ENCODE measurements around the gene CDKL5. TPM values are rescaled to one million over a fixed set of nuclear protein-coding genes. Genes with fewer than 3 reads are reported as not detected.

CDKL5 gene
- polyA plus RNA-seq, 2 of the 4 experiments (the other 2 are of a cell fraction): 5.4 to 22.8 TPM

- DNase-seq (ENCODE audit: low read depth in 1 of 2, low spot score in 1 of 2) (no peak), ATAC-seq (no peak), FAIRE-seq (no peak)
- ChIA-PET POLR2A (interaction anchor here (0.7 kb wide), 1 partner anchor 9 kb away, joined by 10 read pairs; no protein-coding TSS in a partner anchor), CTCF (no interaction called here)
- no peak within 1 kb of the TSS for H3K27ac ChIP-seq
- WGBS (ENCODE audit: missing lambda C conversion rate): 90% methylated on average over 6 of the region's 10 CpGs
- H3K4me3 ChIP-seq: no peak within 1 kb of the TSS
- TF ChIP-seq PHF8 (IDR thresholded peaks at IDR 0.05; ENCODE audit: borderline replicate concordance, low read depth): no peak
- no peak for TF ChIP-seq HOXB13 (CRISPR knock-in tag; IDR thresholded peaks at IDR 0.05; ENCODE audit: low read depth)
- no peak within 1 kb of the TSS for H3K4me2 ChIP-seq
- peaks cover 13% of the 10 kb centered on the region; the same call in 2 of the 3 replicates for H3K4me1 ChIP-seq
- no peaks in the 10 kb centered on the region for H3K9me3 ChIP-seq
Measured at GRCh38 chrX:18672008-18672407, 246.6 kb downstream of the CDKL5 start, which contains the start of gene RS1. Gene RS1, minus strand, starts transcription at chrX:18672108. Its CDS starts 40 bp downstream, at chrX:18672068.

- no peaks in the 10 kb centered on the region for H3K9me3 ChIP-seq
- TF ChIP-seq, protein P1, sequence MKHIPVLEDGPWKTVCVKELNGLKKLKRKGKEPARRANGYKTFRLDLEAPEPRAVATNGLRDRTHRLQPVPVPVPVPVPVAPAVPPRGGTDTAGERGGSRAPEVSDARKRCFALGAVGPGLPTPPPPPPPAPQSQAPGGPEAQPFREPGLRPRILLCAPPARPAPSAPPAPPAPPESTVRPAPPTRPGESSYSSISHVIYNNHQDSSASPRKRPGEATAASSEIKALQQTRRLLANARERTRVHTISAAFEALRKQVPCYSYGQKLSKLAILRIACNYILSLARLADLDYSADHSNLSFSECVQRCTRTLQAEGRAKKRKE (CRISPR knock-in tag; IDR thresholded peaks at IDR 0.05; ENCODE audit: low read depth): no peak
- no peak for TF ChIP-seq BHLHE40 (IDR thresholded peaks at IDR 0.05; ENCODE audit: low read depth, low read length)
- no peak for TF ChIP-seq KDM1A (IDR thresholded peaks at IDR 0.05; ENCODE audit: low read depth)
- TF ChIP-seq GATA3 (IDR thresholded peaks at IDR 0.05; ENCODE audit: borderline replicate concordance): no peak
- no peak for TF ChIP-seq POLR2A (IDR thresholded peaks at IDR 0.05; ENCODE audit: low read length)
- no peak for TF ChIP-seq RNF2 (IDR thresholded peaks at IDR 0.05; ENCODE audit: borderline replicate concordance, low read depth)
- TF ChIP-seq, protein P2, sequence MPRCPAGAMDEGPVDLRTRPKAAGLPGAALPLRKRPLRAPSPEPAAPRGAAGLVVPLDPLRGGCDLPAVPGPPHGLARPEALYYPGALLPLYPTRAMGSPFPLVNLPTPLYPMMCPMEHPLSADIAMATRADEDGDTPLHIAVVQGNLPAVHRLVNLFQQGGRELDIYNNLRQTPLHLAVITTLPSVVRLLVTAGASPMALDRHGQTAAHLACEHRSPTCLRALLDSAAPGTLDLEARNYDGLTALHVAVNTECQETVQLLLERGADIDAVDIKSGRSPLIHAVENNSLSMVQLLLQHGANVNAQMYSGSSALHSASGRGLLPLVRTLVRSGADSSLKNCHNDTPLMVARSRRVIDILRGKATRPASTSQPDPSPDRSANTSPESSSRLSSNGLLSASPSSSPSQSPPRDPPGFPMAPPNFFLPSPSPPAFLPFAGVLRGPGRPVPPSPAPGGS (IDR thresholded peaks at IDR 0.05): no peak
- TF ChIP-seq, protein P3, sequence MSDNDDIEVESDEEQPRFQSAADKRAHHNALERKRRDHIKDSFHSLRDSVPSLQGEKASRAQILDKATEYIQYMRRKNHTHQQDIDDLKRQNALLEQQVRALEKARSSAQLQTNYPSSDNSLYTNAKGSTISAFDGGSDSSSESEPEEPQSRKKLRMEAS (IDR thresholded peaks at IDR 0.05): no peak
- TF ChIP-seq RARB (CRISPR knock-in tag; IDR thresholded peaks at IDR 0.05): no peak
- no peak for TF ChIP-seq PHF8 (IDR thresholded peaks at IDR 0.05; ENCODE audit: borderline replicate concordance, low read depth)
- under 1% methylated on average over 19 of the region's 19 CpGs for WGBS (ENCODE audit: missing lambda C conversion rate)
- peak overlapping the region; percentile 73 for H3K4me3 ChIP-seq
- ATAC-seq (peak; percentile 74 to 83), FAIRE-seq (no peak), DNase-seq (ENCODE audit: low read depth in 1 of 2, low spot score in 1 of 2) (peak in 1 of 2 experiments; percentile 30)
- ChIA-PET POLR2A (no interaction called here), CTCF (no interaction called here)
- peaks cover 13% of the 10 kb centered on the region; the same call in 2 of the 3 replicates for H3K4me1 ChIP-seq
- H3K27ac ChIP-seq: peak overlapping the region; percentile 96 to 97
- H3K4me2 ChIP-seq: peak overlapping the region; percentile 84
Measured at GRCh38 chrX:18674417-18674787, 249.0 kb downstream of the CDKL5 start.

GRCh38 chrX:18674788-18675735 lies 249.7 kb downstream of the CDKL5 start:
- peak overlapping the region; percentile 89 for H3K4me2 ChIP-seq
- FAIRE-seq: peak; percentile 81
- peak; percentile 91 to 92 for ATAC-seq
- 3% methylated on average over 16 of the region's 74 CpGs for WGBS (ENCODE audit: missing lambda C conversion rate)
- peaks cover 13% of the 10 kb centered on the region; the same call in 2 of the 3 replicates for H3K4me1 ChIP-seq
- peak overlapping the region; percentile 96 to 97 for H3K27ac ChIP-seq
- POLR2A ChIA-PET: interaction anchor here (1.0 kb wide), 1 partner anchor 28 kb away, joined by 9 read pairs; no protein-coding TSS in a partner anchor
- peak; percentile 62 to 77 for DNase-seq (ENCODE audit: low read depth in 1 of 2, low spot score in 1 of 2)
- H3K4me3 ChIP-seq: peak overlapping the region; percentile 73
- CTCF ChIA-PET: interaction anchor here (1.1 to 3.7 kb wide), 4 partner anchors 13 to 255 kb away, joined by 3 to 23 read pairs (median 9); no protein-coding TSS in a partner anchor
- no peaks in the 10 kb centered on the region for H3K9me3 ChIP-seq
- TF ChIP-seq PHF8 (IDR thresholded peaks at IDR 0.05; ENCODE audit: borderline replicate concordance, low read depth): no peak; the same call in 1 of the 2 replicates
- TF ChIP-seq RCOR1 (IDR thresholded peaks at IDR 0.05; ENCODE audit: low read depth, low read length): no peak
- TF ChIP-seq, protein P3 (IDR thresholded peaks at IDR 0.05): peak; percentile 64
- TF ChIP-seq JUN (IDR thresholded peaks at IDR 0.05): peak in 1 of 2 experiments; percentile 33; a peak in 1 of 5 replicates
- 0 out of 2 replicates have a peak, but pooled peaks have one; percentile 63 for TF ChIP-seq ELK1 (IDR thresholded peaks at IDR 0.05; ENCODE audit: low read depth, low read length)
- peak; percentile 61; the same call in 1 of the 2 replicates for TF ChIP-seq HOXB5 (CRISPR knock-in tag; IDR thresholded peaks at IDR 0.05)
- no peak for TF ChIP-seq CHD2 (IDR thresholded peaks at IDR 0.05; ENCODE audit: low read length, partially characterized antibody)
- TF ChIP-seq, protein P1 (CRISPR knock-in tag; IDR thresholded peaks at IDR 0.05; ENCODE audit: low read depth): 0 out of 2 replicates have a peak, but pooled peaks have one; percentile 49
- TF ChIP-seq JUNB (IDR thresholded peaks at IDR 0.05): no peak
- no peak for TF ChIP-seq E2F6 (IDR thresholded peaks at IDR 0.05; ENCODE audit: borderline replicate concordance, low read depth)
- TF ChIP-seq ZFP36 (IDR thresholded peaks at IDR 0.05; ENCODE audit: borderline replicate concordance, partially characterized antibody): no peak
- peak in 1 of 2 experiments; percentile 14; a peak in 1 of 4 replicates for TF ChIP-seq CEBPB (IDR thresholded peaks at IDR 0.05)
- TF ChIP-seq CHD4 (IDR thresholded peaks at IDR 0.05; ENCODE audit: borderline replicate concordance): 0 out of 2 replicates have a peak, but pooled peaks have one; percentile 79
- TF ChIP-seq EHMT2 (IDR thresholded peaks at IDR 0.05; ENCODE audit: low read depth): no peak
- TF ChIP-seq GATA3 (IDR thresholded peaks at IDR 0.05; ENCODE audit: borderline replicate concordance): no peak
- TF ChIP-seq FOSL2 (IDR thresholded peaks at IDR 0.05): no peak
- 0 out of 2 replicates have a peak, but pooled peaks have one; percentile 24 for TF ChIP-seq FOSL2 (CRISPR knock-in tag; IDR thresholded peaks at IDR 0.05)
- TF ChIP-seq KDM1A (IDR thresholded peaks at IDR 0.05; ENCODE audit: low read depth): peak; percentile 89
- 0 out of 2 replicates have a peak, but pooled peaks have one; percentile 50 for TF ChIP-seq ESRRA (IDR thresholded peaks at IDR 0.05; ENCODE audit: borderline replicate concordance, low read length)

Data from A549 (cell line).